OCI-LY7 (cell line): ENCODE measurements around the gene DCST2.

Experiments used
- EZH2phosphoT487 ChIP-seq: fragments of 200-600 bp; sonication (generic); IDR thresholded peaks from 2 replicates; pipeline ENCODE4 v1.6.1; 2018; ENCODE audit warnings: low read depth, borderline replicate concordance, mild to moderate bottlenecking, mixed run types, antibody characterized with exemption, low read length, moderate library complexity, mixed read lengths
- TF ChIP-seq, protein P1 (sequence below): fragments of 200-600 bp; sonication (generic); conservative IDR thresholded peaks from 2 replicates; pipeline ENCODE4 v1.5.1; 2014; ENCODE audit warnings: mild to moderate bottlenecking, antibody characterized with exemption, low read length, moderate library complexity, mixed read lengths

DNA sequence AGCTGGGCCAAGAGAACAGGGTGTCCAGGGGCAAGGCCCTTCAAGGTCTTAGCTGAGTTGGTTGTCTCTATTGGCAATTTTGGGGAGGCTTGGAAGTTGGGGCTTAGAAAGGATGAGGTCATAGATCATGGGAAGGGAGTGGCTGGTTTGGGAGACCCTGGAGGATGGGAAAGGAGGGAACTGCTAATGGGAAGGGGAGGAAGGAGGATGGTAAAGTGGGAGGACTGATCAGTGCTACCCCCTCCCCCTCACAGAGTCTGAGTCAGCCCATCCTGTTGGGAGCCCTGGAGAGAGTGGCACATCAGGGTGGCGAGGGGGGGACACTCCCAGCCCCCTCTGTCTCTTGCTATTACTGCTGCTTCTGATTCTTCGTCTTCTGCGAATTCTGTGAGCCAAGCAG lies 35.0 kb upstream of the DCST2 start:
- TF ChIP-seq, protein P1, sequence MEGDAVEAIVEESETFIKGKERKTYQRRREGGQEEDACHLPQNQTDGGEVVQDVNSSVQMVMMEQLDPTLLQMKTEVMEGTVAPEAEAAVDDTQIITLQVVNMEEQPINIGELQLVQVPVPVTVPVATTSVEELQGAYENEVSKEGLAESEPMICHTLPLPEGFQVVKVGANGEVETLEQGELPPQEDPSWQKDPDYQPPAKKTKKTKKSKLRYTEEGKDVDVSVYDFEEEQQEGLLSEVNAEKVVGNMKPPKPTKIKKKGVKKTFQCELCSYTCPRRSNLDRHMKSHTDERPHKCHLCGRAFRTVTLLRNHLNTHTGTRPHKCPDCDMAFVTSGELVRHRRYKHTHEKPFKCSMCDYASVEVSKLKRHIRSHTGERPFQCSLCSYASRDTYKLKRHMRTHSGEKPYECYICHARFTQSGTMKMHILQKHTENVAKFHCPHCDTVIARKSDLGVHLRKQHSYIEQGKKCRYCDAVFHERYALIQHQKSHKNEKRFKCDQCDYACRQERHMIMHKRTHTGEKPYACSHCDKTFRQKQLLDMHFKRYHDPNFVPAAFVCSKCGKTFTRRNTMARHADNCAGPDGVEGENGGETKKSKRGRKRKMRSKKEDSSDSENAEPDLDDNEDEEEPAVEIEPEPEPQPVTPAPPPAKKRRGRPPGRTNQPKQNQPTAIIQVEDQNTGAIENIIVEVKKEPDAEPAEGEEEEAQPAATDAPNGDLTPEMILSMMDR: no peak
- no peak for TF ChIP-seq EZH2phosphoT487
